Subcutaneous abdominal adipose tissue (tissue), 5 donors: ENCODE measurements around the gene PSME1.

Experiments used
- H3K27ac ChIP-seq: one replicate; pipeline ENCODE4 v1.7.0; 2013; ENCODE audit warnings: low read depth, mild to moderate bottlenecking, inconsistent platforms, low read length, moderate library complexity
- H3K27me3 ChIP-seq, 5 donors: one replicate each; pipeline ENCODE4 v1.7.0; 2013; ENCODE audit warnings: low read length in 5 of 5, inconsistent platforms in 1 of 5; ENCODE audit not compliant: control insufficient read depth in 5 of 5, insufficient read depth in 4 of 5
- H3K36me3 ChIP-seq, 5 donors: one replicate each; pipeline ENCODE4 v1.7.0; 2013; ENCODE audit warnings: low read length in 5 of 5; ENCODE audit not compliant: control insufficient read depth in 5 of 5, insufficient read depth in 5 of 5
- H3K4me1 ChIP-seq, 5 donors: one replicate each; pipeline ENCODE4 v1.7.0; 2013; ENCODE audit warnings: low read length in 5 of 5, mild to moderate bottlenecking in 3 of 5, moderate library complexity in 1 of 5; ENCODE audit not compliant: control insufficient read depth in 5 of 5, insufficient read depth in 5 of 5
- H3K4me3 ChIP-seq, 5 donors: one replicate each; pipeline ENCODE4 v1.7.0; 2013; ENCODE audit warnings: low read length in 5 of 5, low read depth in 1 of 5
- H3K9ac ChIP-seq, 5 donors: one replicate each; pipeline ENCODE4 v1.7.0; 2013; ENCODE audit warnings: low read length in 5 of 5, mild to moderate bottlenecking in 4 of 5, moderate library complexity in 3 of 5
- H3K9me3 ChIP-seq, 5 donors: one replicate each; pipeline ENCODE4 v1.7.0; 2013; ENCODE audit warnings: low read length in 5 of 5; ENCODE audit not compliant: control insufficient read depth in 5 of 5
- donor health status: healthy.
- donor health status: healthy.
- donor health status: healthy.
- donor health status: healthy.
- donor health status: healthy.

PSME1 gene

GRCh38 chr14:24151404-24152080 is 15.5 kb downstream of the PSME1 start:
- H3K36me3 ChIP-seq, result peaks cover 9 to 71% (median 58%) of the 10 kb centered on the region in 5 donors
- H3K4me1 ChIP-seq, result peaks cover 5 to 16% (median 15%) of the 10 kb centered on the region in 5 donors
- no peaks in the 10 kb centered on the region for H3K27me3 ChIP-seq
- no peaks in the 10 kb centered on the region for H3K9me3 ChIP-seq
- no peak overlapping the region for H3K9ac ChIP-seq
- H3K4me3 ChIP-seq, result no peak overlapping the region
- H3K27ac ChIP-seq, result no peak overlapping the region

GRCh38 chr14:24155100-24155499 is 19.1 kb downstream of the PSME1 start:
- Histone ChIP-seq H3K9me3 (no peaks in the 10 kb centered on the region), H3K4me3 (no peak overlapping the region), H3K9ac (peak overlapping the region in 1 of 5 donors; percentile 19), H3K27me3 (no peaks in the 10 kb centered on the region), H3K36me3 (peaks cover 15 to 81% (median 70%) of the 10 kb centered on the region in 5 donors), H3K27ac (no peak overlapping the region), H3K4me1 (peaks cover 0 to 3% (median 0%) of the 10 kb centered on the region in 5 donors)

GRCh38 chr14:24156840-24157239 is 20.8 kb downstream of the PSME1 start:
- no peaks in the 10 kb centered on the region for H3K27me3 ChIP-seq

GRCh38 chr14:24157331-24157730 is 21.3 kb downstream of the PSME1 start:
- Histone ChIP-seq H3K9ac (peak overlapping the region in 1 of 5 donors; percentile 19), H3K4me3 (no peak overlapping the region), H3K27me3 (no peaks in the 10 kb centered on the region), H3K36me3 (peaks cover 15 to 65% (median 55%) of the 10 kb centered on the region in 5 donors), H3K4me1 (peaks cover 7 to 22% (median 18%) of the 10 kb centered on the region in 5 donors), H3K9me3 (no peaks in the 10 kb centered on the region), H3K27ac (no peak overlapping the region)

More at GRCh38 chr14:24156840-24157239, 20.8 kb downstream of the PSME1 start:
- no peak overlapping the region for H3K27ac ChIP-seq
- peak overlapping the region in 1 of 5 donors; percentile 19 for H3K9ac ChIP-seq
- H3K4me1 ChIP-seq, result peaks cover 5 to 17% (median 13%) of the 10 kb centered on the region in 5 donors
- no peaks in the 10 kb centered on the region for H3K9me3 ChIP-seq
- H3K36me3 ChIP-seq, result peaks cover 15 to 70% (median 58%) of the 10 kb centered on the region in 5 donors
- no peak overlapping the region for H3K4me3 ChIP-seq

- H3K27ac ChIP-seq, result peak overlapping the region; percentile 93
- no peak overlapping the region for H3K9ac ChIP-seq
- no peaks in the 10 kb centered on the region for H3K9me3 ChIP-seq
- H3K4me1 ChIP-seq, result peaks cover 9 to 34% (median 29%) of the 10 kb centered on the region in 5 donors
- H3K27me3 ChIP-seq, result no peaks in the 10 kb centered on the region
- peaks cover 11 to 73% (median 66%) of the 10 kb centered on the region in 5 donors for H3K36me3 ChIP-seq
- H3K4me3 ChIP-seq, result no peak overlapping the region
Observed at GRCh38 chr14:24159777-24160498, 23.9 kb downstream of the PSME1 start.

GRCh38 chr14:24160499-24160849 is 24.5 kb downstream of the PSME1 start:
- no peaks in the 10 kb centered on the region for H3K27me3 ChIP-seq
- no peaks in the 10 kb centered on the region for H3K9me3 ChIP-seq
- H3K27ac ChIP-seq, result peak overlapping the region; percentile 93
- H3K9ac ChIP-seq, result peak overlapping the region in 2 of 5 donors; percentile 44 to 93
- peaks cover 9 to 33% (median 29%) of the 10 kb centered on the region in 5 donors for H3K4me1 ChIP-seq
- H3K36me3 ChIP-seq, result peaks cover 11 to 73% (median 66%) of the 10 kb centered on the region in 5 donors
- no peak overlapping the region for H3K4me3 ChIP-seq

- Histone ChIP-seq H3K4me1 (peaks cover 9 to 31% (median 29%) of the 10 kb centered on the region in 5 donors), H3K27ac (peak within 1 kb of the TSS; percentile 93), H3K9me3 (no peaks in the 10 kb centered on the region), H3K36me3 (peaks cover 8 to 73% (median 66%) of the 10 kb centered on the region in 5 donors), H3K27me3 (no peaks in the 10 kb centered on the region), H3K9ac (peak within 1 kb of the TSS; percentile 90 to 97 (median 93)), H3K4me3 (peak within 1 kb of the TSS; percentile 83 to 97 (median 91))
Observed at GRCh38 chr14:24160850-24161804, 25.1 kb downstream of the PSME1 start, which contains the start of gene IRF9. Gene IRF9, plus strand, starts transcription at chr14:24161265. Its CDS starts 880 bp downstream, at chr14:24162145.

GRCh38 chr14:24162093-24162492 is 26.1 kb downstream of the PSME1 start:
- Histone ChIP-seq H3K27me3 (no peaks in the 10 kb centered on the region), H3K4me3 (peak overlapping the region; percentile 83 to 97 (median 91)), H3K9ac (peak overlapping the region; percentile 74 to 97 (median 90)), H3K4me1 (peaks cover 9 to 31% (median 29%) of the 10 kb centered on the region in 5 donors), H3K9me3 (no peaks in the 10 kb centered on the region), H3K36me3 (peaks cover 7 to 72% (median 66%) of the 10 kb centered on the region in 5 donors), H3K27ac (peak overlapping the region; percentile 93)

- no peak overlapping the region for H3K9ac ChIP-seq
- H3K27me3 ChIP-seq, result no peaks in the 10 kb centered on the region
- no peaks in the 10 kb centered on the region for H3K9me3 ChIP-seq
- peaks cover 5 to 70% (median 63%) of the 10 kb centered on the region in 5 donors for H3K36me3 ChIP-seq
- H3K4me3 ChIP-seq, result no peak overlapping the region
- H3K27ac ChIP-seq, result no peak overlapping the region
- peaks cover 9 to 31% (median 29%) of the 10 kb centered on the region in 5 donors for H3K4me1 ChIP-seq
Observed at GRCh38 chr14:24164518-24164991, 28.6 kb downstream of the PSME1 start.
